Gastroesophageal sphincter (tissue), 3 donors: ENCODE results near the gene CD79B.
"Not testable (repeated sequence)": the region's sequence is repeated elsewhere in the genome, so short reads cannot be mapped to it uniquely, and the experiment has no call there.

Experiments used
- CTCF ChIP-seq, 4 experiments: fragments of 200-600 bp in 2 of 4; fragments of 450-650 bp in 2 of 4; sonication (generic) in 1 of 4; IDR thresholded peaks; one replicate each; pipeline ENCODE4 v1.5.1; 2017 to 2019; ENCODE audit warnings: antibody characterized with exemption in 4 of 4, mild to moderate bottlenecking in 2 of 4, moderate library complexity in 2 of 4
- EP300 ChIP-seq: sonication (generic); formaldehyde crosslinking; IDR thresholded peaks from one replicate; pipeline ENCODE4 v1.6.1; 2017; ENCODE audit warnings: antibody characterized with exemption, mild to moderate bottlenecking
- POLR2A ChIP-seq, 2 donors: fragments of 450-650 bp; IDR thresholded peaks; one replicate each; pipeline ENCODE4 v1.6.1; 2017; ENCODE audit warnings: antibody characterized with exemption in 2 of 2, mild to moderate bottlenecking in 2 of 2, moderate library complexity in 1 of 2
- POLR2AphosphoS5 ChIP-seq: sonication (generic); formaldehyde crosslinking; IDR thresholded peaks from one replicate; pipeline ENCODE4 v1.6.1; 2017; ENCODE audit warnings: antibody characterized with exemption

GRCh38 chr17:63894021-63894420 lies 38.1 kb downstream of the CD79B start:
- not testable (repeated sequence) for TF ChIP-seq CTCF (IDR thresholded peaks at IDR 0.05); EP300; POLR2AphosphoS5; POLR2A (IDR thresholded peaks at IDR 0.05)
